Stomach (tissue), 9 donors: ENCODE measurements around the gene ZNF699. TPM values are rescaled to one million over a fixed set of nuclear protein-coding genes. Genes with fewer than 3 reads are reported as not detected.
"Not testable (repeated sequence)": the region's sequence is repeated elsewhere in the genome, so short reads cannot be mapped to it uniquely, and the experiment has no call there.

Source experiments
- DNase-seq, 2 donors: peaks; one replicate each; pipeline versions ENCODE4 v3.0.0 to v3.0.0-alpha.2; 2013 to 2019
- H3K27ac ChIP-seq, 5 donors: fragments of 200-600 bp in 4 of 5; sonication (generic) in 4 of 5; one replicate each; pipeline ENCODE4 v1.5.1; 2013 to 2019; ENCODE audit warnings: mild to moderate bottlenecking in 1 of 5, moderate library complexity in 1 of 5
- H3K27me3 ChIP-seq, 3 donors: fragments of 200-600 bp; sonication (generic); one replicate each; pipeline ENCODE4 v1.5.1; 2017 to 2019; ENCODE audit warnings: mixed run types in 1 of 3
- H3K36me3 ChIP-seq, 4 donors: fragments of 200-600 bp; sonication (generic); 1 replicate in 3 of 4; 2 replicates in 1 of 4; pipeline ENCODE4 v1.5.1; 2016 to 2019
- H3K4me1 ChIP-seq, 4 donors: fragments of 200-600 bp; sonication (generic); one replicate each; pipeline ENCODE4 v1.5.1; 2016 to 2019
- H3K4me3 ChIP-seq, 4 donors: fragments of 200-600 bp; sonication (generic) in 3 of 4; one replicate each; pipeline ENCODE4 v1.5.1; 2016 to 2019; ENCODE audit warnings: mild to moderate bottlenecking in 1 of 4
- H3K9me3 ChIP-seq, 4 donors: fragments of 200-600 bp; sonication (generic); one replicate each; pipeline ENCODE4 v1.5.1; 2016 to 2019
- CTCF ChIP-seq, 7 experiments: fragments of 450-650 bp in 4 of 7; fragments of 200-600 bp in 3 of 7; sonication (generic) in 3 of 7; IDR thresholded peaks; one replicate each; pipeline ENCODE4 v1.5.1; 2016 to 2019; ENCODE audit warnings: antibody characterized with exemption in 7 of 7, control low read depth in 2 of 7, mild to moderate bottlenecking in 1 of 7
- EP300 ChIP-seq: sonication (generic); formaldehyde crosslinking; IDR thresholded peaks from one replicate; pipeline ENCODE4 v1.6.1; 2017; ENCODE audit warnings: antibody characterized with exemption
- POLR2A ChIP-seq, 4 donors: fragments of 450-650 bp; IDR thresholded peaks; one replicate each; pipeline ENCODE4 v1.6.1; 2016; ENCODE audit warnings: antibody characterized with exemption in 4 of 4, control low read depth in 2 of 4, mild to moderate bottlenecking in 1 of 4, moderate library complexity in 1 of 4
- POLR2AphosphoS5 ChIP-seq, 3 donors: sonication (generic); formaldehyde crosslinking; IDR thresholded peaks; one replicate each; pipeline ENCODE4 v1.6.1; 2016; ENCODE audit warnings: antibody characterized with exemption in 3 of 3
- WGBS, 5 donors: extraction: QIAGEN DNeasy Blood & Tissue Kit in 3 of 5; methylation state at CpG; one replicate each; pipeline versions ENCODE4 v1.1.5 to v1.1.7; 2013 to 2018; 5-methylcytosine and 5-hydroxymethylcytosine counted together
- intact Hi-C: fragments of 100-400 bp; cut with DNase I; formaldehyde crosslinking; loops from one replicate; pipeline ENCODE4 v1.15.1; 2023; ENCODE audit warnings: low total_unique reads
- polyA plus RNA-seq, 3 donors: library from polyadenylated mRNA; stranded (reverse); fragments of 200-250 nt; gene quantifications; one replicate each; pipeline ENCODE4 v1.2.3, GENCODE V29; 2013
- total RNA-seq, 5 donors: library from RNA; depleted of rRNA; stranded (reverse); fragments of >200 nt; gene quantifications; one replicate each; pipeline versions ENCODE4 v1.1.0 to v1.2.3, GENCODE V29; 2014 to 2016
- donor health status: healthy with polysubstance abuse.
- donor health status: Bipolar disorder and iron deficiency.
- donor health status: healthy.

The ZNF699 gene
- total and polyA plus RNA-seq, 8 donors, result 0.63 to 53.6 (median 3.1) TPM; not detected in 1

- no peak overlapping the region for H3K27ac ChIP-seq
- peaks cover 33 to 51% (median 38%) of the 10 kb centered on the region in 4 donors for H3K36me3 ChIP-seq
- H3K9me3 ChIP-seq, result peaks cover 5 to 42% (median 26%) of the 10 kb centered on the region in 4 donors
- 82 to 100% (median 93%) methylated on average over 1 of the region's 1 CpG for WGBS, 5 donors
- H3K27me3 ChIP-seq, result no peaks in the 10 kb centered on the region
- no peak overlapping the region for H3K4me3 ChIP-seq
- H3K4me1 ChIP-seq, result peaks cover 0 to 24% (median 21%) of the 10 kb centered on the region in 4 donors
- TF ChIP-seq POLR2AphosphoS5 (IDR thresholded peaks at IDR 0.05) (no peak), EP300 (no peak), CTCF (IDR thresholded peaks at IDR 0.05) (no peak), POLR2A (IDR thresholded peaks at IDR 0.05) (no peak)
- intact Hi-C loops, result no loop called here
- no peak for DNase-seq
These were observed 3.2 kb downstream of the ZNF699 start for GRCh38 chr19:9306443-9306842.

GRCh38 chr19:9296336-9296735, 13.3 kb downstream of the ZNF699 start:
- H3K4me3 ChIP-seq, result no peak overlapping the region
- 84 to 95% (median 92%) methylated on average over 2 of the region's 2 CpGs for WGBS, 5 donors
- intact Hi-C loops, result no loop called here
- no peaks in the 10 kb centered on the region for H3K4me1 ChIP-seq
- no peaks in the 10 kb centered on the region for H3K27me3 ChIP-seq
- TF ChIP-seq POLR2AphosphoS5 (IDR thresholded peaks at IDR 0.05), result no peak
- no peak for TF ChIP-seq CTCF (IDR thresholded peaks at IDR 0.05)
- TF ChIP-seq EP300, result no peak
- TF ChIP-seq POLR2A (IDR thresholded peaks at IDR 0.05), result no peak
- no peak overlapping the region for H3K27ac ChIP-seq
- H3K36me3 ChIP-seq, result peaks cover 83 to 100% (median 93%) of the 10 kb centered on the region in 4 donors
- H3K9me3 ChIP-seq, result peaks cover 83 to 100% (median 96%) of the 10 kb centered on the region in 4 donors
- DNase-seq, result no peak

DNA sequence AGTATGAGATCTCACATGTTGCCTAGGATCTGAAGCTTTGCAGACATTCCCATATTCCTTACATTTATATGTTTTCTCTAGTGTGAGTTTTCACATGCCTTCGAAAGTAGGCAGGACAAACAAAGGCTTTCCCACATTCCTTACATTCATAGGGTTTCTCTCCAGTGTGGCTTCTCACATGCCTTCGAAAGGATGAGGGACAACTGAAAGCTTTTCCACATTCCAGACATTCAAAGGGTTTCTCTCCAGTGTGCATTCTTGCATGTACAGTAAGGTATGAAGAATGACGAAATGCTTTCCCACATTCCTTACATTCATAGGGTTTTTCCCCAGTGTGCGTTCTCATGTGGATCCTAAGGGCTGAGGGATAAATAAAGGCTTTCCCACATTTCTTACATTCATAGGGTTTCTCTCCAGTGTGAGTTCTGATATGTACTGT, 14.2 kb downstream of the ZNF699 start:
- intact Hi-C loops, result no loop called here
- no peak overlapping the region for H3K27ac ChIP-seq
- no peak for DNase-seq
- no peak for TF ChIP-seq EP300
- no peak for TF ChIP-seq POLR2AphosphoS5 (IDR thresholded peaks at IDR 0.05)
- no peak for TF ChIP-seq POLR2A (IDR thresholded peaks at IDR 0.05)
- no peak for TF ChIP-seq CTCF (IDR thresholded peaks at IDR 0.05)
- H3K36me3 ChIP-seq, result peaks cover 74 to 96% (median 84%) of the 10 kb centered on the region in 4 donors
- WGBS, 5 donors, result 89 to 99% (median 96%) methylated on average over 4 of the region's 4 CpGs
- peaks cover 80 to 100% (median 93%) of the 10 kb centered on the region in 4 donors for H3K9me3 ChIP-seq
- no peak overlapping the region for H3K4me3 ChIP-seq
- no peaks in the 10 kb centered on the region for H3K27me3 ChIP-seq
- H3K4me1 ChIP-seq, result no peaks in the 10 kb centered on the region

GRCh38 chr19:9289231-9289884, 20.3 kb downstream of the ZNF699 start:
- TF ChIP-seq EP300, result no peak
- no peak for TF ChIP-seq CTCF (IDR thresholded peaks at IDR 0.05)
- TF ChIP-seq POLR2AphosphoS5 (IDR thresholded peaks at IDR 0.05), result no peak
- TF ChIP-seq POLR2A (IDR thresholded peaks at IDR 0.05), result no peak
- H3K9me3 ChIP-seq, result peaks cover 42 to 100% (median 87%) of the 10 kb centered on the region in 4 donors

GRCh38 chr19:9283485-9283884, 26.2 kb downstream of the ZNF699 start:
- WGBS, 5 donors, result 0 to 22% (median 13%) methylated on average over 6 to 38 of the region's 38 CpGs
- H3K9me3 ChIP-seq, result peaks cover 27 to 91% (median 78%) of the 10 kb centered on the region in 4 donors
- H3K36me3 ChIP-seq, H3K4me1 ChIP-seq, H3K27ac ChIP-seq, intact Hi-C loops, H3K27me3 ChIP-seq, H3K4me3 ChIP-seq: not testable (repeated sequence)
- peak in 1 of 2 donors; percentile 30 for DNase-seq

More at GRCh38 chr19:9289231-9289884, 20.3 kb downstream of the ZNF699 start:
- whole genome bisulfite sequencing, 5 donors, result 95 to 98% (median 97%) methylated on average over 2 of the region's 2 CpGs
- Histone ChIP-seq H3K27me3 (no peaks in the 10 kb centered on the region), H3K36me3 (peaks cover 20 to 65% (median 37%) of the 10 kb centered on the region in 4 donors), H3K4me3 (no peak overlapping the region), H3K4me1 (no peaks in the 10 kb centered on the region), H3K27ac (no peak overlapping the region)
- DNase-seq, result no peak
- intact Hi-C loops, result no loop called here
